ENCODE data around the gene ZFP92. TPM values are rescaled to one million over a fixed set of nuclear protein-coding genes. Genes with fewer than 3 reads are reported as not detected.

ZFP92 gene
- polyA plus RNA-seq, 2 donors = 0.04 to 0.05 TPM

GRCh38 chrX:153374426-153374825, 36.8 kb upstream of the ZFP92 start:
- Histone ChIP-seq H3K4me1 (ENCODE audit: control insufficient read depth in 2 of 2, insufficient read depth in 2 of 2, low read length in 1 of 2) (no peaks in the 10 kb centered on the region), H3K27me3 (ENCODE audit: control insufficient read depth in 1 of 2, insufficient read depth in 2 of 2, low read length in 2 of 2) (peaks cover 0 to 3% of the 10 kb centered on the region in 2 donors), H3K9me3 (ENCODE audit: control insufficient read depth in 2 of 2, insufficient read depth in 1 of 2, low read depth in 1 of 2, low read length in 1 of 2) (peaks cover 0 to 2% of the 10 kb centered on the region in 2 donors), H3K4me3 (ENCODE audit: low read depth in 1 of 2, low read length in 2 of 2) (no peak overlapping the region), H3K27ac (ENCODE audit: low read depth in 2 of 2, low read length in 1 of 2) (no peak overlapping the region), H3K36me3 (ENCODE audit: control insufficient read depth in 2 of 2, insufficient read depth in 2 of 2, low read length in 1 of 2) (no peaks in the 10 kb centered on the region)
- WGBS, 2 donors = 65 to 73% methylated on average over 7 of the region's 7 CpGs

- H3K4me3 ChIP-seq (ENCODE audit: low read depth in 1 of 2, low read length in 2 of 2) = no peak overlapping the region
- peaks cover 0 to 2% of the 10 kb centered on the region in 2 donors for H3K9me3 ChIP-seq (ENCODE audit: control insufficient read depth in 2 of 2, insufficient read depth in 1 of 2, low read depth in 1 of 2, low read length in 1 of 2)
- no peaks in the 10 kb centered on the region for H3K4me1 ChIP-seq (ENCODE audit: control insufficient read depth in 2 of 2, insufficient read depth in 2 of 2, low read length in 1 of 2)
- H3K27ac ChIP-seq (ENCODE audit: low read depth in 2 of 2, low read length in 1 of 2) = no peak overlapping the region
- 82 to 85% methylated on average over 5 of the region's 5 CpGs for WGBS, 2 donors
- no peaks in the 10 kb centered on the region for H3K36me3 ChIP-seq (ENCODE audit: control insufficient read depth in 2 of 2, insufficient read depth in 2 of 2, low read length in 1 of 2)
- peaks cover 0 to 3% of the 10 kb centered on the region in 2 donors for H3K27me3 ChIP-seq (ENCODE audit: control insufficient read depth in 1 of 2, insufficient read depth in 2 of 2, low read length in 2 of 2)
Measured at GRCh38 chrX:153375571-153375970, 35.7 kb upstream of the ZFP92 start.

- Histone ChIP-seq H3K4me3 (ENCODE audit: low read depth in 1 of 2, low read length in 2 of 2) (no peak overlapping the region), H3K36me3 (ENCODE audit: control insufficient read depth in 2 of 2, insufficient read depth in 2 of 2, low read length in 1 of 2) (no peaks in the 10 kb centered on the region), H3K9me3 (ENCODE audit: control insufficient read depth in 2 of 2, insufficient read depth in 1 of 2, low read depth in 1 of 2, low read length in 1 of 2) (peaks cover 0 to 2% of the 10 kb centered on the region in 2 donors), H3K27ac (ENCODE audit: low read depth in 2 of 2, low read length in 1 of 2) (no peak overlapping the region), H3K4me1 (ENCODE audit: control insufficient read depth in 2 of 2, insufficient read depth in 2 of 2, low read length in 1 of 2) (no peaks in the 10 kb centered on the region), H3K27me3 (ENCODE audit: control insufficient read depth in 1 of 2, insufficient read depth in 2 of 2, low read length in 2 of 2) (peaks cover 0 to 3% of the 10 kb centered on the region in 2 donors)
- WGBS, 2 donors = 87 to 88% methylated on average over 3 of the region's 3 CpGs
Measured at GRCh38 chrX:153377727-153378126, 33.5 kb upstream of the ZFP92 start.

DNA sequence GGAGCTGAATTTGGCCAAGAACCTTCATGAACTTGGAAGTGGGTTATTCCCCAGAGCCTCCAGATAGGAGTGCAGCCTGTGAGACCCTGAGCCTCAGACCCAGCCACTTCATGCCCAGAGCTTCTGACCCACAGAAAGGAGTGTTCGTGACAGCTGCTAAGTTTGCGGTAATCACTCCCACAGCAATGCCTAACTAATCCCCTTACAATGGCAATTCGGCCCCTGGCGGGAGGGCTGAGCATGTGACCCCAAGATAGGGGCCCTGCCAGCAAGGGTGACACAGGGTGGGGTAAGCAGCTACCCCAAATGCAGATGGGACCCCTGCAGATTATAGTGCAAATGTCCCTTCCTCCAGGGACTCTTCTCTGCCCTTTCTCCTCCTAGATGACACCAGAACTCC, 32.7 kb upstream of the ZFP92 start:
- H3K27me3 ChIP-seq (ENCODE audit: control insufficient read depth in 1 of 2, insufficient read depth in 2 of 2, low read length in 2 of 2) = no peaks in the 10 kb centered on the region
- H3K4me3 ChIP-seq (ENCODE audit: low read depth in 1 of 2, low read length in 2 of 2) = no peak overlapping the region
- WGBS, 2 donors = 82 to 93% methylated on average over 4 of the region's 4 CpGs
- no peaks in the 10 kb centered on the region for H3K36me3 ChIP-seq (ENCODE audit: control insufficient read depth in 2 of 2, insufficient read depth in 2 of 2, low read length in 1 of 2)
- no peaks in the 10 kb centered on the region for H3K4me1 ChIP-seq (ENCODE audit: control insufficient read depth in 2 of 2, insufficient read depth in 2 of 2, low read length in 1 of 2)
- H3K27ac ChIP-seq (ENCODE audit: low read depth in 2 of 2, low read length in 1 of 2) = no peak overlapping the region
- H3K9me3 ChIP-seq (ENCODE audit: control insufficient read depth in 2 of 2, insufficient read depth in 1 of 2, low read depth in 1 of 2, low read length in 1 of 2) = peaks cover 0 to 2% of the 10 kb centered on the region in 2 donors

DNA sequence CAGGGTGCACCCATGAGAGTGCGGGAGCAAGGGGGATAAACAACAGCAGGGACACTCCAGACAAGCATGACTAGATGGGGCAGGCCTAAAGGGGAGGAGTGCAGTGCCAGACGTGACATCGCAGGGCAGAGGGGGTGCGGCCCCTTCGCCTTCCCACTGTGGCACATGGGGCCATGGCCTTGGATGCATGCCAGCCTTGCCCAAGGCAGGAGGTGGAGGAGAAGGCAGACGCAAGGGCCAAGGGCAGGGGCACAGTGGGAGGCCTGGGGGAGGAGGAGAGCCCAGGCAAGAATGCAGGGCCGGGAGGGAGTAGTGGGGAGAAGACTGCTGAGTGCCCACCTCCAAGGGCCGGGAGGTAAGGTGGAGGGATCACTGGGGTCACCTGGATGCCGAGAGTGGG, 31.8 kb upstream of the ZFP92 start:
- H3K9me3 ChIP-seq (ENCODE audit: control insufficient read depth in 2 of 2, insufficient read depth in 1 of 2, low read depth in 1 of 2, low read length in 1 of 2) = peaks cover 0 to 2% of the 10 kb centered on the region in 2 donors
- no peaks in the 10 kb centered on the region for H3K36me3 ChIP-seq (ENCODE audit: control insufficient read depth in 2 of 2, insufficient read depth in 2 of 2, low read length in 1 of 2)
- H3K27me3 ChIP-seq (ENCODE audit: control insufficient read depth in 1 of 2, insufficient read depth in 2 of 2, low read length in 2 of 2) = no peaks in the 10 kb centered on the region
- 77 to 91% methylated on average over 6 to 9 of the region's 9 CpGs for WGBS, 2 donors
- no peak overlapping the region for H3K4me3 ChIP-seq (ENCODE audit: low read depth in 1 of 2, low read length in 2 of 2)
- H3K27ac ChIP-seq (ENCODE audit: low read depth in 2 of 2, low read length in 1 of 2) = no peak overlapping the region
- H3K4me1 ChIP-seq (ENCODE audit: control insufficient read depth in 2 of 2, insufficient read depth in 2 of 2, low read length in 1 of 2) = no peaks in the 10 kb centered on the region

GRCh38 chrX:153379971-153380581, 31.2 kb upstream of the ZFP92 start:
- WGBS, 2 donors = 74 to 79% methylated on average over 13 of the region's 13 CpGs

GRCh38 chrX:153380691-153381090, 30.6 kb upstream of the ZFP92 start:
- no peaks in the 10 kb centered on the region for H3K36me3 ChIP-seq (ENCODE audit: control insufficient read depth in 2 of 2, insufficient read depth in 2 of 2, low read length in 1 of 2)
- no peak overlapping the region for H3K4me3 ChIP-seq (ENCODE audit: low read depth in 1 of 2, low read length in 2 of 2)
- WGBS, 2 donors = 73 to 77% methylated on average over 8 to 9 of the region's 9 CpGs
- peaks cover 0 to 2% of the 10 kb centered on the region in 2 donors for H3K9me3 ChIP-seq (ENCODE audit: control insufficient read depth in 2 of 2, insufficient read depth in 1 of 2, low read depth in 1 of 2, low read length in 1 of 2)
- no peaks in the 10 kb centered on the region for H3K4me1 ChIP-seq (ENCODE audit: control insufficient read depth in 2 of 2, insufficient read depth in 2 of 2, low read length in 1 of 2)
- H3K27ac ChIP-seq (ENCODE audit: low read depth in 2 of 2, low read length in 1 of 2) = no peak overlapping the region
- no peaks in the 10 kb centered on the region for H3K27me3 ChIP-seq (ENCODE audit: control insufficient read depth in 1 of 2, insufficient read depth in 2 of 2, low read length in 2 of 2)

More at GRCh38 chrX:153379971-153380581, 31.2 kb upstream of the ZFP92 start:
- H3K36me3 ChIP-seq (ENCODE audit: control insufficient read depth in 2 of 2, insufficient read depth in 2 of 2, low read length in 1 of 2) = no peaks in the 10 kb centered on the region
- no peak overlapping the region for H3K27ac ChIP-seq (ENCODE audit: low read depth in 2 of 2, low read length in 1 of 2)
- H3K4me1 ChIP-seq (ENCODE audit: control insufficient read depth in 2 of 2, insufficient read depth in 2 of 2, low read length in 1 of 2) = no peaks in the 10 kb centered on the region
- no peak overlapping the region for H3K4me3 ChIP-seq (ENCODE audit: low read depth in 1 of 2, low read length in 2 of 2)
- H3K27me3 ChIP-seq (ENCODE audit: control insufficient read depth in 1 of 2, insufficient read depth in 2 of 2, low read length in 2 of 2) = no peaks in the 10 kb centered on the region
- peaks cover 0 to 2% of the 10 kb centered on the region in 2 donors for H3K9me3 ChIP-seq (ENCODE audit: control insufficient read depth in 2 of 2, insufficient read depth in 1 of 2, low read depth in 1 of 2, low read length in 1 of 2)

- no peak overlapping the region for H3K4me3 ChIP-seq (ENCODE audit: low read depth in 1 of 2, low read length in 2 of 2)
- no peaks in the 10 kb centered on the region for H3K36me3 ChIP-seq (ENCODE audit: control insufficient read depth in 2 of 2, insufficient read depth in 2 of 2, low read length in 1 of 2)
- H3K27ac ChIP-seq (ENCODE audit: low read depth in 2 of 2, low read length in 1 of 2) = no peak overlapping the region
- peaks cover 0 to 2% of the 10 kb centered on the region in 2 donors for H3K9me3 ChIP-seq (ENCODE audit: control insufficient read depth in 2 of 2, insufficient read depth in 1 of 2, low read depth in 1 of 2, low read length in 1 of 2)
- no peaks in the 10 kb centered on the region for H3K27me3 ChIP-seq (ENCODE audit: control insufficient read depth in 1 of 2, insufficient read depth in 2 of 2, low read length in 2 of 2)
- no peaks in the 10 kb centered on the region for H3K4me1 ChIP-seq (ENCODE audit: control insufficient read depth in 2 of 2, insufficient read depth in 2 of 2, low read length in 1 of 2)
- 39 to 47% methylated on average over 12 of the region's 12 CpGs for WGBS, 2 donors
Measured at GRCh38 chrX:153381684-153382532, 29.4 kb upstream of the ZFP92 start.

- peaks cover 0 to 2% of the 10 kb centered on the region in 2 donors for H3K9me3 ChIP-seq (ENCODE audit: control insufficient read depth in 2 of 2, insufficient read depth in 1 of 2, low read depth in 1 of 2, low read length in 1 of 2)
- H3K27me3 ChIP-seq (ENCODE audit: control insufficient read depth in 1 of 2, insufficient read depth in 2 of 2, low read length in 2 of 2) = no peaks in the 10 kb centered on the region
- H3K4me3 ChIP-seq (ENCODE audit: low read depth in 1 of 2, low read length in 2 of 2) = no peak overlapping the region
- H3K4me1 ChIP-seq (ENCODE audit: control insufficient read depth in 2 of 2, insufficient read depth in 2 of 2, low read length in 1 of 2) = no peaks in the 10 kb centered on the region
- WGBS, 2 donors = 80 to 86% methylated on average over 3 of the region's 3 CpGs
- H3K27ac ChIP-seq (ENCODE audit: low read depth in 2 of 2, low read length in 1 of 2) = no peak overlapping the region
- H3K36me3 ChIP-seq (ENCODE audit: control insufficient read depth in 2 of 2, insufficient read depth in 2 of 2, low read length in 1 of 2) = no peaks in the 10 kb centered on the region
Measured at GRCh38 chrX:153382563-153383482, 28.4 kb upstream of the ZFP92 start.
